Erythroblast (primary cell): ENCODE measurements around the gene CMIP.

Experiments
- DNase-seq, 2 experiments: peaks; one replicate each; lab custom pipeline; 2025; lab: John Stamatoyannopoulos, UW
- GATA1 ChIP-seq: IDR thresholded peaks from 2 replicates; pipeline ENCODE4 v1.6.1; 2011; ENCODE audit warnings: low read depth, mild to moderate bottlenecking, control low read depth, low read length, moderate library complexity
- POLR2A ChIP-seq: IDR thresholded peaks from 2 replicates; pipeline ENCODE4 v1.6.1; 2011; ENCODE audit warnings: mild to moderate bottlenecking, low read length

The CMIP gene

GRCh38 chr16:81744385-81744784 is 299.8 kb downstream of the CMIP start:
- TF ChIP-seq GATA1 (no peak), POLR2A (no peak)
- peak in 1 of 2 experiments; percentile 11 for DNase-seq

GRCh38 chr16:81744911-81745310 is 300.3 kb downstream of the CMIP start:
- DNase-seq, result no peak
- TF ChIP-seq GATA1 (no peak), POLR2A (no peak)

- no peak for TF ChIP-seq GATA1
- peak; percentile 57 for TF ChIP-seq POLR2A
- DNase-seq, result peak; percentile 73
Measured at GRCh38 chr16:81745704-81746558, 301.3 kb downstream of the CMIP start.

GRCh38 chr16:81746566-81746965 is 302.0 kb downstream of the CMIP start:
- TF ChIP-seq GATA1 (no peak), POLR2A (no peak)
- DNase-seq, result no peak

GRCh38 chr16:81748476-81749198 is 304.0 kb downstream of the CMIP start:
- DNase-seq, result no peak
- no peak for TF ChIP-seq GATA1
- no peak for TF ChIP-seq POLR2A

- DNase-seq, result peak; percentile 35 to 66
- no peak for TF ChIP-seq GATA1
- peak; percentile 48 for TF ChIP-seq POLR2A
Measured at GRCh38 chr16:81752225-81752875, 307.7 kb downstream of the CMIP start.

- TF ChIP-seq GATA1, result no peak
- TF ChIP-seq POLR2A, result no peak
- DNase-seq, result no peak
Measured at GRCh38 chr16:81752876-81753227, 308.2 kb downstream of the CMIP start.

GRCh38 chr16:81754858-81755257 is 310.2 kb downstream of the CMIP start:
- no peak for TF ChIP-seq POLR2A
- no peak for TF ChIP-seq GATA1
- no peak for DNase-seq

GRCh38 chr16:81755915-81756614 is 311.5 kb downstream of the CMIP start:
- peak in 1 of 2 experiments; percentile 30 for DNase-seq
- no peak for TF ChIP-seq GATA1
- no peak for TF ChIP-seq POLR2A

- peak; percentile 28 to 73 for DNase-seq
Measured at GRCh38 chr16:81756615-81757356, 312.2 kb downstream of the CMIP start.

GRCh38 chr16:81758376-81758775 is 313.8 kb downstream of the CMIP start:
- TF ChIP-seq GATA1 (no peak), POLR2A (no peak)
- DNase-seq, result no peak

More at GRCh38 chr16:81756615-81757356, 312.2 kb downstream of the CMIP start:
- no peak for TF ChIP-seq GATA1
- peak; percentile 23 for TF ChIP-seq POLR2A
